Mononuclear cell (primary cell): ENCODE data around the gene ZEB2. TPM values are rescaled to one million over a fixed set of nuclear protein-coding genes. Genes with fewer than 3 reads are reported as not detected.

Experiments used
- H3K27me3 ChIP-seq: 2 replicates; pipeline ENCODE4 v1.6.0; 2011; ENCODE audit warnings: low read length, control low read depth; ENCODE audit not compliant: insufficient read depth
- H3K4me1 ChIP-seq: 2 replicates; pipeline ENCODE4 v1.5.1; 2011; ENCODE audit warnings: mild to moderate bottlenecking, low read length, control low read depth; ENCODE audit not compliant: insufficient read depth
- H3K4me3 ChIP-seq: 2 replicates; pipeline ENCODE4 v1.5.1; 2011; ENCODE audit warnings: mild to moderate bottlenecking, low read length, moderate library complexity
- H3K9me3 ChIP-seq: 2 replicates; pipeline ENCODE4 v1.5.1; 2011; ENCODE audit warnings: low read depth, mild to moderate bottlenecking, control low read depth, low read length
- total RNA-seq: library from RNA; depleted of rRNA; stranded (reverse); fragments of >200 nt; gene quantifications from one replicate; pipeline ENCODE4 v1.2.3, GENCODE V29; 2012

ZEB2 gene
- total RNA-seq, 1 donor, result 511 TPM

- H3K4me1 ChIP-seq, result peaks cover 76% of the 10 kb centered on the region
- no peaks in the 10 kb centered on the region for H3K9me3 ChIP-seq
- H3K4me3 ChIP-seq, result no peak overlapping the region
- no peaks in the 10 kb centered on the region for H3K27me3 ChIP-seq
Measured at GRCh38 chr2:144452989-144453336, 67.0 kb downstream of the ZEB2 start.

GRCh38 chr2:144452169-144452988 is 67.5 kb downstream of the ZEB2 start:
- H3K4me3 ChIP-seq, result no peak overlapping the region
- no peaks in the 10 kb centered on the region for H3K9me3 ChIP-seq
- no peaks in the 10 kb centered on the region for H3K27me3 ChIP-seq
- peaks cover 78% of the 10 kb centered on the region for H3K4me1 ChIP-seq

GRCh38 chr2:144451443-144451842 is 68.5 kb downstream of the ZEB2 start:
- Histone ChIP-seq H3K4me1 (peaks cover 68% of the 10 kb centered on the region), H3K4me3 (no peak overlapping the region), H3K27me3 (no peaks in the 10 kb centered on the region)

GRCh38 chr2:144449028-144449406 is 70.9 kb downstream of the ZEB2 start:
- H3K27me3 ChIP-seq, result no peaks in the 10 kb centered on the region
- no peaks in the 10 kb centered on the region for H3K9me3 ChIP-seq
- H3K4me3 ChIP-seq, result no peak overlapping the region
- peaks cover 66% of the 10 kb centered on the region for H3K4me1 ChIP-seq

More at GRCh38 chr2:144451443-144451842, 68.5 kb downstream of the ZEB2 start:
- no peaks in the 10 kb centered on the region for H3K9me3 ChIP-seq

- H3K4me1 ChIP-seq, result peaks cover 63% of the 10 kb centered on the region
- no peaks in the 10 kb centered on the region for H3K27me3 ChIP-seq
- no peak overlapping the region for H3K4me3 ChIP-seq
- H3K9me3 ChIP-seq, result no peaks in the 10 kb centered on the region
Measured at GRCh38 chr2:144448389-144449027, 71.4 kb downstream of the ZEB2 start.

- H3K27me3 ChIP-seq, result no peaks in the 10 kb centered on the region
- H3K4me1 ChIP-seq, result peaks cover 54% of the 10 kb centered on the region
- no peak overlapping the region for H3K4me3 ChIP-seq
- no peaks in the 10 kb centered on the region for H3K9me3 ChIP-seq
Measured at GRCh38 chr2:144447535-144447934, 72.4 kb downstream of the ZEB2 start.

GRCh38 chr2:144446136-144446535 is 73.8 kb downstream of the ZEB2 start:
- Histone ChIP-seq H3K9me3 (no peaks in the 10 kb centered on the region), H3K27me3 (no peaks in the 10 kb centered on the region), H3K4me3 (no peak overlapping the region), H3K4me1 (peaks cover 49% of the 10 kb centered on the region)

- peaks cover 56% of the 10 kb centered on the region for H3K4me1 ChIP-seq
- no peaks in the 10 kb centered on the region for H3K9me3 ChIP-seq
- H3K4me3 ChIP-seq, result no peak overlapping the region
- no peaks in the 10 kb centered on the region for H3K27me3 ChIP-seq
Measured at GRCh38 chr2:144445196-144445595, 74.7 kb downstream of the ZEB2 start.

GRCh38 chr2:144443837-144444817 is 75.8 kb downstream of the ZEB2 start:
- H3K4me3 ChIP-seq, result no peak overlapping the region
- H3K9me3 ChIP-seq, result no peaks in the 10 kb centered on the region
- no peaks in the 10 kb centered on the region for H3K27me3 ChIP-seq
- peaks cover 54% of the 10 kb centered on the region for H3K4me1 ChIP-seq

- Histone ChIP-seq H3K27me3 (no peaks in the 10 kb centered on the region), H3K4me1 (peaks cover 50% of the 10 kb centered on the region), H3K9me3 (no peaks in the 10 kb centered on the region), H3K4me3 (no peak overlapping the region)
Measured at GRCh38 chr2:144441711-144442141, 78.2 kb downstream of the ZEB2 start.

- Histone ChIP-seq H3K9me3 (no peaks in the 10 kb centered on the region), H3K4me3 (no peak overlapping the region), H3K27me3 (no peaks in the 10 kb centered on the region), H3K4me1 (peaks cover 49% of the 10 kb centered on the region)
Measured at GRCh38 chr2:144439993-144440392, 79.9 kb downstream of the ZEB2 start.

- Histone ChIP-seq H3K27me3 (no peaks in the 10 kb centered on the region), H3K9me3 (no peaks in the 10 kb centered on the region), H3K4me1 (peaks cover 52% of the 10 kb centered on the region), H3K4me3 (no peak overlapping the region)
Measured at GRCh38 chr2:144438801-144439631, 80.9 kb downstream of the ZEB2 start.

GRCh38 chr2:144437636-144438035 is 82.3 kb downstream of the ZEB2 start:
- H3K4me1 ChIP-seq, result peaks cover 58% of the 10 kb centered on the region
- H3K9me3 ChIP-seq, result no peaks in the 10 kb centered on the region
- H3K4me3 ChIP-seq, result no peak overlapping the region
- no peaks in the 10 kb centered on the region for H3K27me3 ChIP-seq
